Measurements from ENCODE around the gene ZBTB34.

Gene ZBTB34

DNA sequence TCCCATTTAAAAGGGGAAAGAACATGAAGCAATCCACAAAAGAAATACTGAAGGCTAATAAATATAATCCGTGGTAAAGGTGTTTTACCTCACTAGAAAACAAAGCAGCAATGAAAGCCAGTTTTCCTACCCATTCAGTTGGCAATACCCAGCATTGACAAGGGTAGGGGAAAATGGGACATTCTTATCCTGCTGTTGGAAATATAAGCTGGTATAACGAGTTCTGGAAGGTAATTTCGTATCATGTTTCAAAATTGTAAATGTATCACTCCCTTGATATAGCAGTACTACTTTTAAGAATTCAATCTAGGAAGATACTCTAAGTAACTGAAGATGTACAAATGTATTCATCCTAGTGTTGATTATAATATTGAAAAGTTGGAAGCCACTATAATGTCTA is 31.2 kb downstream of the ZBTB34 start:
- in situ Hi-C loops (cut with HindIII; ENCODE audit: low sequenced_read_pairs): no loop called here
- TF ChIP-seq, protein P1, sequence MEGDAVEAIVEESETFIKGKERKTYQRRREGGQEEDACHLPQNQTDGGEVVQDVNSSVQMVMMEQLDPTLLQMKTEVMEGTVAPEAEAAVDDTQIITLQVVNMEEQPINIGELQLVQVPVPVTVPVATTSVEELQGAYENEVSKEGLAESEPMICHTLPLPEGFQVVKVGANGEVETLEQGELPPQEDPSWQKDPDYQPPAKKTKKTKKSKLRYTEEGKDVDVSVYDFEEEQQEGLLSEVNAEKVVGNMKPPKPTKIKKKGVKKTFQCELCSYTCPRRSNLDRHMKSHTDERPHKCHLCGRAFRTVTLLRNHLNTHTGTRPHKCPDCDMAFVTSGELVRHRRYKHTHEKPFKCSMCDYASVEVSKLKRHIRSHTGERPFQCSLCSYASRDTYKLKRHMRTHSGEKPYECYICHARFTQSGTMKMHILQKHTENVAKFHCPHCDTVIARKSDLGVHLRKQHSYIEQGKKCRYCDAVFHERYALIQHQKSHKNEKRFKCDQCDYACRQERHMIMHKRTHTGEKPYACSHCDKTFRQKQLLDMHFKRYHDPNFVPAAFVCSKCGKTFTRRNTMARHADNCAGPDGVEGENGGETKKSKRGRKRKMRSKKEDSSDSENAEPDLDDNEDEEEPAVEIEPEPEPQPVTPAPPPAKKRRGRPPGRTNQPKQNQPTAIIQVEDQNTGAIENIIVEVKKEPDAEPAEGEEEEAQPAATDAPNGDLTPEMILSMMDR (IDR thresholded peaks at IDR 0.05; ENCODE audit: low read depth, low read length, missing control alignments): no peak
- H3K4me3 ChIP-seq (ENCODE audit: low read depth, low read length): no peak overlapping the region
- DNase-seq (ENCODE audit: low read depth): no peak

DNA sequence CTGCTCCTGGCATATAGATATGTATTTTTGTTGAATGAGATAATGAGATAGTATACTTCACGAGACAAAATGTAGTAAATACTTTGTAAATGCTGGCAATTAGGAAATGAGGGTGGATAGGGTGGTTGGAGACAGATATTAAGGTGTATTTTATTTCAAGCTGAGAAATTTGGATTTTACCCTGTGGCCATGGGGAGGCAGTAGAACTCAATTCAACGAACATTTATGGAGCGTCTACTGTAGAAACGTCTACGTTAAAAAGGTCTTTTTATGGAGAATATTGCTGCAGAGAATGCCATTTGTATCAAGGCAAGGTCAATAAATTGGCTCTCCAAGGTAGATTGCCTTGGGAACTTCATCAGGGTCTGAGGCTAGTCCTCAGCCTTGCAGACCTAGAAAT is 32.6 kb downstream of the ZBTB34 start:
- H3K4me3 ChIP-seq (ENCODE audit: low read depth, low read length): no peak overlapping the region
- in situ Hi-C loops (cut with HindIII; ENCODE audit: low sequenced_read_pairs): no loop called here
- TF ChIP-seq, protein P1 (IDR thresholded peaks at IDR 0.05; ENCODE audit: low read depth, low read length, missing control alignments): peak; percentile 18
- DNase-seq (ENCODE audit: low read depth): no peak

DNA sequence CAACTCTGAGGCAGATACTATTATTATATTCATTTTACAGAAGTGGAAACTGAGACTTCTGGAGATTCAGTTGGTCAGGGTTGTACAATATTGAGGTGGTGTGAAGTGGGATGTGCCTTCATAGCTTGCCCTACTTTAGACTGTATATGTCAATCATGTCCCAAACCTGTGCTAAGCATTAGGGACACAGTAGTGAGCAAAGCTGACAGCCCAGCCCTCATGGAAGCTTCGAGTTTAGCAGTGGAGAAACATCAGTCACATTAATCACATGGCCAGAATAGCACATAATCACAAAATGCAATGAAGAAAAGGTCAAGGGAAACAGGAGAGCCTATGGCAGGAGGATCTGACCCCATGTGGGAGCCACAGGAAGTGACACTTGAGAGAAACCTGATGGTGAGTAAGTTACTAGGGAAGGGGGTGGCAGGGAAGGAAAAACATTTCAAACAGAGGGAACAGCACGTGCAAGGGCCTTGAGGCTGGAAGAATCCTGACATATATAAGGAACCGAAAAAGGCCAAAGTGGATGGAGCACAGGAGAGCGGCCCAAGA is 33.7 kb downstream of the ZBTB34 start:
- in situ Hi-C loops (cut with HindIII; ENCODE audit: low sequenced_read_pairs): no loop called here
- TF ChIP-seq, protein P1 (IDR thresholded peaks at IDR 0.05; ENCODE audit: low read depth, low read length, missing control alignments): no peak
- no peak overlapping the region for H3K4me3 ChIP-seq (ENCODE audit: low read depth, low read length)
- DNase-seq (ENCODE audit: low read depth): no peak

DNA sequence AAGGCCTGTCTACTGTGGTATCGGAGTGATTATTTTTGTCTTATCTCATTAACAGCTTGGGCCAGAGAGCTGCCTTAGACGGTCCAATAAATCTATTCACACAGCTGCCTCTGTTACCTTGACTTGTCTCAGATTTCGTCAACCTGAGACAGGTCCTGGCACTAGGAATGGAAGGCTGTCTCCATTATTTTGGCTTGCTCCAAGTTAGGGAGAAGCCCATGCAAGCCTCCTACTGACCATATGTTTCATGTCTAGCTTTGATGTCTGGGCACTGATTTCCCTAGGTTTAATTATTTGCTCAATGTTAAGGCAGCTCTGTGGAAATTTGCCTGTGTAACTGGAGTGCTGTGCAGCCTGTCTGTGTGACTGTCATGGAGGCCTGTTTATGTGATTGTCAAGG is 41.8 kb downstream of the ZBTB34 start:
- DNase-seq (ENCODE audit: low read depth): no peak
- in situ Hi-C loops (cut with HindIII; ENCODE audit: low sequenced_read_pairs): no loop called here
- no peak overlapping the region for H3K4me3 ChIP-seq (ENCODE audit: low read depth, low read length)
- TF ChIP-seq, protein P1 (IDR thresholded peaks at IDR 0.05; ENCODE audit: low read depth, low read length, missing control alignments): no peak

DNA sequence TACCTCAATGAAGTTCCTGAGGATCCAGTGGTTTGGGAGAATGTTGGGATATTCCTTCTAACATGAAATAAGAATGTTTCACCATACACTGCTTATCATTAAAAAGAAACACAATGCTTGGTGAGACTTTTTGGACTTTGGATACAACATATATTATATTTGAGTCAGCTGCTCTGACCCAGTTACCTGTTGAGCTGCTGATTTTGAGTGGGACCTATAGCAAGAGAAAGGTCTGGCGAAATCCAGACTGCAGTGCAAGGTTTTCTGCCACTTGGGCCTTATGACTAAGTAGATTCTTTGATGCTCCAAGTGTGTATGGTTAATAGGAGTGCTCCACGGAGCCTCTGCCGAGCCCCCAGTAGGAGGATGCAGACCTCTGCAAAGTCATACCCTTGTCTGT is 44.1 kb downstream of the ZBTB34 start:
- TF ChIP-seq, protein P1 (IDR thresholded peaks at IDR 0.05; ENCODE audit: low read depth, low read length, missing control alignments): no peak
- in situ Hi-C loops (cut with HindIII; ENCODE audit: low sequenced_read_pairs): no loop called here
- no peak overlapping the region for H3K4me3 ChIP-seq (ENCODE audit: low read depth, low read length)
- no peak for DNase-seq (ENCODE audit: low read depth)

DNA sequence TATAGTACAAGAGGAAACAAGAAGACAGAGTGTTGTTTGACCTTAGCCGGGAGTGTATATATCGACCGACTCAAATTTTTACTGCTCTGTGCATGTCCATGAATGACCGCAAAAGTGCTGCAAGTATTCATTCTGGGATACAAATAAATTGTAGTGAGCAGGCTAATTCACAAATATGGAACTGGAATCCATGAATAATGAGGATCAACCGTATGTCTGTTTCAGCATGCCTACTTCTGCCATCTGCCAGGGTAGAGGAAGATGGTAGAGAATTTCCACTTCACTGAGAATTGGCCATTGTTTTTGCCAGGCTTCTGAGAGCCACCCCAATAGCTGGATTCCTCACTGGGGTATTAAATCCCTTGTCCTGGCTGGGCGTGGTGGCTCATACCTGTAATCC is 45.7 kb downstream of the ZBTB34 start:
- in situ Hi-C loops (cut with HindIII; ENCODE audit: low sequenced_read_pairs): no loop called here
- TF ChIP-seq, protein P1 (IDR thresholded peaks at IDR 0.05; ENCODE audit: low read depth, low read length, missing control alignments): no peak
- no peak overlapping the region for H3K4me3 ChIP-seq (ENCODE audit: low read depth, low read length)
- no peak for DNase-seq (ENCODE audit: low read depth)

DNA sequence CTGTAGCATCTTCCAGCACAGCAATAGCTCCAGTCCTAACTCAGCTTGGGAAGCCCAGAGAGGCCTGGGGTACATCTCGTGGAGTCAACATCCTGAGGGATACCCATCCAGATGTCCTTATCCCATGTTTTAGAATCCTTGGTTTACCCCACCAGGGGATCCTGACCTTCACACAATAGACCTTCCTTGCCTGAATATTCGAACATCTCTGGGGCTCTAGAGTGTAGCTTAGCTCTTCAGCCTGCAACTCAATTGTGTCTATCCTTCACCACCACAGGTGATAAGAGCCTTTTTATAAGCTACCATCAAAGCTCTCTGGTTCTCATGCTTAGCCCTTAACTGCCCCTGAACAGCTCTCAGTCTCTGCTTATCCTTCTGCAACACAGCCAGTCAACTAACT is 46.6 kb downstream of the ZBTB34 start:
- TF ChIP-seq, protein P1 (IDR thresholded peaks at IDR 0.05; ENCODE audit: low read depth, low read length, missing control alignments): no peak
- in situ Hi-C loops (cut with HindIII; ENCODE audit: low sequenced_read_pairs): no loop called here
- DNase-seq (ENCODE audit: low read depth): no peak
- H3K4me3 ChIP-seq (ENCODE audit: low read depth, low read length): no peak overlapping the region

All from astrocyte of the cerebellum (primary cell).